A549 (cell line): ENCODE results near the gene FAM163B. TPM values are rescaled to one million over a fixed set of nuclear protein-coding genes. Genes with fewer than 3 reads are reported as not detected.

Experiments used
- ATAC-seq, 2 experiments: fragments of 200-7000 bp in 1 of 2; fragments of >200 bp in 1 of 2; cut with Nextera tagmentation in 1 of 2; cut with Tn5 transposase in 1 of 2; 3 replicates each; pipeline versions ENCODE4 v1.8.0 to v1.9.1; 2018 to 2020; ENCODE audit warnings: mild to moderate bottlenecking in 1 of 2, moderate library complexity in 1 of 2
- CTCF ChIA-PET: fragments of 300-600 bp; sonication (Branson Sonifier 250); formaldehyde crosslinking; extraction: SDS; loops from one replicate; lab custom pipeline; 2021; ENCODE audit warnings: antibody characterized with exemption, inconsistent platforms; lab: Yijun Ruan, JAX
- POLR2A ChIA-PET: fragments of 350-600 bp; formaldehyde crosslinking; extraction: SDS; loops from one replicate; lab custom pipeline; 2021; ENCODE audit warnings: antibody characterized with exemption, inconsistent platforms; lab: Yijun Ruan, JAX
- DNase-seq, 2 experiments: peaks; one replicate each; pipeline versions ENCODE4 v3.0.0 to v3.0.0-alpha.2; 2011 to 2016; ENCODE audit warnings: low read depth in 1 of 2, low spot score in 1 of 2
- FAIRE-seq: peaks from 2 replicates; lab custom pipeline; 2011; peaks lifted over from hg19 to GRCh38; lab: Jason Lieb, UNC
- H3K27ac ChIP-seq, 2 experiments: fragments of >200 bp; sonication (Bioruptor Twin); formaldehyde crosslinking; 3 replicates each; pipeline ENCODE4 v1.5.1; 2016 to 2017
- H3K4me1 ChIP-seq: fragments of >200 bp; sonication (Bioruptor Twin); formaldehyde crosslinking; 3 replicates; pipeline ENCODE4 v1.6.1; 2016
- H3K4me2 ChIP-seq: fragments of >200 bp; sonication (Bioruptor Twin); formaldehyde crosslinking; 3 replicates; pipeline ENCODE4 v1.6.1; 2016
- H3K4me3 ChIP-seq: fragments of >200 bp; sonication (Bioruptor Twin); formaldehyde crosslinking; 3 replicates; pipeline ENCODE4 v1.5.1; 2016
- H3K9me3 ChIP-seq: fragments of >200 bp; sonication (Bioruptor Twin); formaldehyde crosslinking; 3 replicates; pipeline ENCODE4 v1.6.1; 2016
- CBX2 ChIP-seq: fragments of 200-600 bp; sonication (generic); IDR thresholded peaks from 2 replicates; pipeline ENCODE4 v1.6.1; 2016; ENCODE audit warnings: low read depth, mild to moderate bottlenecking, borderline replicate concordance
- CBX8 ChIP-seq: fragments of 200-600 bp; sonication (generic); IDR thresholded peaks from 2 replicates; pipeline ENCODE4 v1.6.1; 2016
- CEBPB ChIP-seq, 2 experiments: fragments of >200 bp in 1 of 2; sonication (Bioruptor Twin) in 1 of 2; formaldehyde crosslinking in 1 of 2; IDR thresholded peaks; 2 replicates each; pipeline ENCODE4 v1.6.1; 2012 to 2016
- CHD2 ChIP-seq: fragments of 150-350 bp; IDR thresholded peaks from 2 replicates; pipeline ENCODE4 v1.6.1; 2014; ENCODE audit warnings: low read length; ENCODE audit not compliant: partially characterized antibody
- EP300 ChIP-seq, 2 experiments: fragments of >200 bp; sonication (Bioruptor Twin); formaldehyde crosslinking; IDR thresholded peaks; 2 replicates in 1 of 2; 3 replicates in 1 of 2; pipeline ENCODE4 v1.6.1; 2016 to 2017
- ESRRA ChIP-seq: fragments of 150-350 bp; IDR thresholded peaks from 2 replicates; pipeline ENCODE4 v1.6.1; 2014; ENCODE audit warnings: mild to moderate bottlenecking, low read length, borderline replicate concordance
- HOXA7 ChIP-seq: fragments of 250-450 bp; sonication (Bioruptor Pico); IDR thresholded peaks from 2 replicates; pipeline ENCODE4 v1.5.0; 2020; ENCODE audit warnings: mild to moderate bottlenecking, moderate library complexity
- HOXB5 ChIP-seq: fragments of 250-450 bp; sonication (Bioruptor Pico); IDR thresholded peaks from 2 replicates; pipeline ENCODE4 v1.5.0; 2020; ENCODE audit warnings: mild to moderate bottlenecking, moderate library complexity
- MAFK ChIP-seq: fragments of 450-650 bp; IDR thresholded peaks from 2 replicates; pipeline ENCODE4 v1.6.1; 2014; ENCODE audit not compliant: partially characterized antibody
- POLR2A ChIP-seq: IDR thresholded peaks from 2 replicates; pipeline ENCODE4 v1.6.1; 2012; ENCODE audit warnings: mild to moderate bottlenecking, low read length
- RARB ChIP-seq: fragments of 250-450 bp; sonication (Bioruptor Pico); IDR thresholded peaks from 2 replicates; pipeline ENCODE4 v1.8.0; 2021; ENCODE audit warnings: mild to moderate bottlenecking, moderate library complexity
- RCOR1 ChIP-seq: fragments of 150-350 bp; IDR thresholded peaks from 2 replicates; pipeline ENCODE4 v1.6.1; 2014; ENCODE audit warnings: antibody characterized with exemption, low read length, low read depth
- RFX5 ChIP-seq: fragments of 450-650 bp; IDR thresholded peaks from 2 replicates; pipeline ENCODE4 v1.7.1; 2014; ENCODE audit warnings: antibody characterized with exemption, mild to moderate bottlenecking, moderate library complexity
- RNF2 ChIP-seq: fragments of 200-600 bp; sonication (generic); IDR thresholded peaks from 2 replicates; pipeline ENCODE4 v1.6.1; 2016; ENCODE audit warnings: low read depth, mild to moderate bottlenecking, antibody characterized with exemption, moderate library complexity, borderline replicate concordance
- SREBF2 ChIP-seq: fragments of 450-650 bp; IDR thresholded peaks from 2 replicates; pipeline ENCODE4 v1.6.1; 2014; ENCODE audit warnings: mild to moderate bottlenecking, moderate library complexity
- TFCP2L1 ChIP-seq: fragments of 250-450 bp; sonication (Bioruptor Pico); IDR thresholded peaks from 2 replicates; pipeline ENCODE4 v1.5.0; 2021; ENCODE audit warnings: mild to moderate bottlenecking
- TP53 ChIP-seq: fragments of 250-450 bp; sonication (Bioruptor Pico); IDR thresholded peaks from 2 replicates; pipeline ENCODE4 v1.5.0; 2021; ENCODE audit warnings: mild to moderate bottlenecking, moderate library complexity
- ZFP36 ChIP-seq: fragments of 450-650 bp; IDR thresholded peaks from 2 replicates; pipeline ENCODE4 v1.6.1; 2014; ENCODE audit warnings: borderline replicate concordance; ENCODE audit not compliant: partially characterized antibody
- ZNF302 ChIP-seq: fragments of 250-450 bp; sonication (Bioruptor Pico); IDR thresholded peaks from 2 replicates; pipeline ENCODE4 v1.9.0; 2021; ENCODE audit warnings: inconsistent platforms, mild to moderate bottlenecking, moderate library complexity
- ZSCAN20 ChIP-seq: fragments of 250-450 bp; sonication (Bioruptor Pico); IDR thresholded peaks from 2 replicates; pipeline ENCODE4 v1.8.0; 2022; ENCODE audit warnings: mild to moderate bottlenecking, moderate library complexity
- WGBS: methylation state at CpG from one replicate; pipeline ENCODE4 v1.1.6; 2017; ENCODE audit errors: missing lambda C conversion rate; 5-methylcytosine and 5-hydroxymethylcytosine counted together
- polyA plus RNA-seq, 4 experiments: library from polyadenylated mRNA; depleted of rRNA in 3 of 4; stranded (reverse); fragments of >200 nt; fragmentation: RNase III in 1 of 4; extraction: RNeasy Plus Mini Kit Qiagen cat#74134 plus additional on column Dnase treatment in 1 of 4; gene quantifications; 2 replicates in 3 of 4; 3 replicates in 1 of 4; pipeline ENCODE4 v1.2.3, GENCODE V29; 2011 to 2017
- TF ChIP-seq, protein P1 (sequence below): IDR thresholded peaks from 2 replicates; pipeline ENCODE4 v1.6.1; 2012
- TF ChIP-seq, protein P2 (sequence below): fragments of >200 bp; sonication (Bioruptor Twin); formaldehyde crosslinking; IDR thresholded peaks from 3 replicates; pipeline ENCODE4 v1.6.1; 2016
- TF ChIP-seq, protein P3 (sequence below): fragments of 250-450 bp; sonication (Bioruptor Pico); IDR thresholded peaks from 2 replicates; pipeline ENCODE4 v1.5.0; 2020; ENCODE audit warnings: low read depth, mild to moderate bottlenecking, moderate library complexity
- TF ChIP-seq, protein P4 (sequence below): IDR thresholded peaks from 2 replicates; pipeline ENCODE4 v1.6.1; 2012

FAM163B gene
- polyA plus RNA-seq, 2 of the 4 experiments (the other 2 are of a cell fraction): not detected

DNA sequence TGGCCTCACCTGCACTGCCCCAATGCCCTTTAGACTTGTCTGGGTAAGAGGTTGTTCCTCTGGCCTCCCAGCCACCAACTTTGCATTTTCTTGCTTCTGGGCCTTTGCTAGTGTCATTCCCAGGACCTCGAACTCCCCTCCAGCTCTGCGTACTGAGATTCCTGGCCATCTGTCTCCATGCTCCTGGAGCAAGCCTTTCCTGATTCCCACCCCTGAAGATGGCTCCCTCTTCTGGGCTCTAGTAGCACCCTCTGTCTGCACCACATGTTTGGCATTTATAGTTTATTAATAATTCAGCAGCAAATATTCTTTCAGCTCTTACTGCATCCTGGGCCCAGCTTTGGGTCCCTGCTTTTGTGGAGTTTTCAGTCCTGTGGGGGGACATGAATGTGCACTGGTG is 14.9 kb downstream of the FAM163B start:
- no peak overlapping the region for H3K27ac ChIP-seq
- WGBS: 50% methylated on average over 2 of the region's 2 CpGs
- TF ChIP-seq TP53 (CRISPR knock-in tag) (no peak), RFX5 (no peak), POLR2A (no peak), CHD2 (no peak), CEBPB (IDR thresholded peaks at IDR 0.05) (no peak), TFCP2L1 (CRISPR knock-in tag) (no peak), HOXA7 (CRISPR knock-in tag) (no peak), ZFP36 (no peak), ZSCAN20 (CRISPR knock-in tag) (no peak), CBX8 (no peak)
- TF ChIP-seq, protein P1, sequence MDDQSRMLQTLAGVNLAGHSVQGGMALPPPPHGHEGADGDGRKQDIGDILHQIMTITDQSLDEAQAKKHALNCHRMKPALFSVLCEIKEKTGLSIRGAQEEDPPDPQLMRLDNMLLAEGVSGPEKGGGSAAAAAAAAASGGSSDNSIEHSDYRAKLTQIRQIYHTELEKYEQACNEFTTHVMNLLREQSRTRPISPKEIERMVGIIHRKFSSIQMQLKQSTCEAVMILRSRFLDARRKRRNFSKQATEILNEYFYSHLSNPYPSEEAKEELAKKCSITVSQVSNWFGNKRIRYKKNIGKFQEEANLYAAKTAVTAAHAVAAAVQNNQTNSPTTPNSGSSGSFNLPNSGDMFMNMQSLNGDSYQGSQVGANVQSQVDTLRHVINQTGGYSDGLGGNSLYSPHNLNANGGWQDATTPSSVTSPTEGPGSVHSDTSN: no peak
- ChIA-PET CTCF (interaction anchor here (0.6 kb wide), 1 partner anchor 22 kb away, joined by 4 read pairs; no protein-coding TSS in a partner anchor), POLR2A (no interaction called here)
- no peak for ATAC-seq
- no peak for FAIRE-seq
- no peaks in the 10 kb centered on the region for H3K4me1 ChIP-seq
- DNase-seq: no peak
- H3K4me3 ChIP-seq: no peak overlapping the region
- peaks cover 39% of the 10 kb centered on the region for H3K9me3 ChIP-seq
- H3K4me2 ChIP-seq: no peak overlapping the region

DNA sequence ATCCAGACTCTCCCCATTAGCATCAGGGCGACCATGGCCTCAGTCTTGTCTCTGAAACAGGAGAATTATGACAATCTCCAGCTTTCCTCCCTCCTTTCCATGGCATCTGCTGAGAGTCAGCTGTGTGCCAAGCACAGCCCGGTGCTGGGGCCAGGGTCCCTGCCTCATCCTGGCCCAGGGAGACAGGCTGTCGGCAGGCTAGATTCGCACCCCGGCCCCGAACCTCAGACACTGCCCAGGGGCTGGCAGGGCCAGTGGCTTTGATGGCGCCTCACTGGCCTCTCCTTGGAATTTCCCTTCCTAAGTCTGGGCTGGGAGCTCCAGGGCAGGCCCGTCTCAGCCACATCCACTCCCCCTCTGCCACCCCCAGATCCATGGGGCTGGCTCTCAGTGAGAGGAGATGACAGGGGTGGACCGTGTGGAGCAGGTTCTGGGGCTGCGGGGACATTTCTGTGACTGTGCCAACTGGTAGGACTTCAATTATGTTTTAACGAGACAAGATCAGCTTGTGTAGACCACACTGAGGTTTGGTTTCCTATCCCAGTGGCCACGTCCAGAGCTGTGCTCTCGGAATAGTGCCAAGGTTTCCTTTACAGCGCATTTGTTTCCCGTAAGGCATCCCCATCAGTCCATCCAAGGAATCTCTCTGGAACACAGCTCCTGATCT is 15.5 kb downstream of the FAM163B start:
- TF ChIP-seq ESRRA: no peak
- no peak for TF ChIP-seq ZFP36
- no peak for TF ChIP-seq HOXB5
- TF ChIP-seq, protein P2, sequence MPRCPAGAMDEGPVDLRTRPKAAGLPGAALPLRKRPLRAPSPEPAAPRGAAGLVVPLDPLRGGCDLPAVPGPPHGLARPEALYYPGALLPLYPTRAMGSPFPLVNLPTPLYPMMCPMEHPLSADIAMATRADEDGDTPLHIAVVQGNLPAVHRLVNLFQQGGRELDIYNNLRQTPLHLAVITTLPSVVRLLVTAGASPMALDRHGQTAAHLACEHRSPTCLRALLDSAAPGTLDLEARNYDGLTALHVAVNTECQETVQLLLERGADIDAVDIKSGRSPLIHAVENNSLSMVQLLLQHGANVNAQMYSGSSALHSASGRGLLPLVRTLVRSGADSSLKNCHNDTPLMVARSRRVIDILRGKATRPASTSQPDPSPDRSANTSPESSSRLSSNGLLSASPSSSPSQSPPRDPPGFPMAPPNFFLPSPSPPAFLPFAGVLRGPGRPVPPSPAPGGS: no peak
- TF ChIP-seq RNF2: no peak
- TF ChIP-seq ZNF302 (CRISPR knock-in tag): no peak
- TF ChIP-seq ZSCAN20 (CRISPR knock-in tag): no peak
- TF ChIP-seq EP300 (IDR thresholded peaks at IDR 0.05): no peak
- TF ChIP-seq SREBF2: no peak
- no peak for TF ChIP-seq CBX2
- no peak for TF ChIP-seq RARB (CRISPR knock-in tag)
- TF ChIP-seq, protein P3, sequence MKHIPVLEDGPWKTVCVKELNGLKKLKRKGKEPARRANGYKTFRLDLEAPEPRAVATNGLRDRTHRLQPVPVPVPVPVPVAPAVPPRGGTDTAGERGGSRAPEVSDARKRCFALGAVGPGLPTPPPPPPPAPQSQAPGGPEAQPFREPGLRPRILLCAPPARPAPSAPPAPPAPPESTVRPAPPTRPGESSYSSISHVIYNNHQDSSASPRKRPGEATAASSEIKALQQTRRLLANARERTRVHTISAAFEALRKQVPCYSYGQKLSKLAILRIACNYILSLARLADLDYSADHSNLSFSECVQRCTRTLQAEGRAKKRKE (CRISPR knock-in tag): no peak
- TF ChIP-seq RCOR1: no peak
- no peak for TF ChIP-seq POLR2A
- TF ChIP-seq, protein P4, sequence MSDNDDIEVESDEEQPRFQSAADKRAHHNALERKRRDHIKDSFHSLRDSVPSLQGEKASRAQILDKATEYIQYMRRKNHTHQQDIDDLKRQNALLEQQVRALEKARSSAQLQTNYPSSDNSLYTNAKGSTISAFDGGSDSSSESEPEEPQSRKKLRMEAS: no peak
- no peak for TF ChIP-seq MAFK
- no peak for TF ChIP-seq CBX8
- no peak for DNase-seq
- no peak for FAIRE-seq
- no peaks in the 10 kb centered on the region for H3K4me1 ChIP-seq
- ATAC-seq: no peak; a peak in 1 of 6 replicates
- ChIA-PET POLR2A (no interaction called here), CTCF (interaction anchor here (0.6 to 1.4 kb wide), 5 partner anchors 12 to 401 kb away, joined by 3 to 4 read pairs (median 3); no protein-coding TSS in a partner anchor)
- WGBS: 40% methylated on average over 9 of the region's 15 CpGs
- H3K27ac ChIP-seq: no peak overlapping the region
- H3K4me3 ChIP-seq: no peak overlapping the region
- H3K4me2 ChIP-seq: no peak overlapping the region
- H3K9me3 ChIP-seq: peaks cover 34% of the 10 kb centered on the region
